ENCODE data around the gene OR5C1. TPM values are rescaled to one million over a fixed set of nuclear protein-coding genes. Genes with fewer than 3 reads are reported as not detected.

The OR5C1 gene
- total RNA-seq, 1 donor from 2014 or later, result not detected

DNA sequence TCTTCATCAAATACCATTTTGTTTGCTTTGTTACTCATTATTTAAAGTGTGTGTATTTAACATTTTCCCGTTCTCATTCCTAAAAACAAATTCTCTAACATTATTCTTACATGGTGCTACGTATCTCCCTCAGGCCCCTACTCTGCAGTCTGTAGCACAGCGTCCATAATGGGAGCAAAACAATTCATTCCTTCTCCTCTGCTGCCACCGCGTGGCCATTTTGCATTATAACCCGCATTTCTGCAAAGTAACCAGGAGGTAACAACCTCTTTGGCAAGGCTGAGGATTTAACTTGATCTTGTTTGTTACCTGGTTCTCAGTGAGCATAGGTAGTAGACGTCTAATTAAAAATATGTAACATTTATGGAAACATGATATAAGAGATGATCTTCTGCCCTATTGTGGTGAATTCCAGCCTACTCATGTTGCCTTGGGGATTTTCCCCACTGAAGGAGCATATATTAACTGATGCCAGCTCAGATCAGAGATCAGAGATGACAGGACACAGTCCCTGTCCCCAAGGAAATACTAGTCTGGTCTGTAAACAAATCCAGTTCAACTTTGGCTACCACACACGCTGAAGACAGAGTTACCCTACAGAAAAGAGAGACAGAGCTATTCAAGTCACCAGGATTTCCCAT is 21.7 kb downstream of the OR5C1 start:
- Mint-ChIP-seq H3K27ac (ENCODE audit: unreplicated experiment) (no peak overlapping the region), H3K4me1 (ENCODE audit: unreplicated experiment) (no peaks in the 10 kb centered on the region), H3K36me3 (ENCODE audit: unreplicated experiment) (peaks cover 6% of the 10 kb centered on the region), H3K27me3 (ENCODE audit: unreplicated experiment) (no peaks in the 10 kb centered on the region), H3K9me3 (ENCODE audit: unreplicated experiment) (no peaks in the 10 kb centered on the region), H3K4me3 (ENCODE audit: unreplicated experiment) (no peak overlapping the region)
- peak; percentile 86 for TF ChIP-seq CTCF (IDR thresholded peaks at IDR 0.05)
- no peak for DNase-seq (ENCODE audit: extremely low spot score, unreplicated experiment)

DNA sequence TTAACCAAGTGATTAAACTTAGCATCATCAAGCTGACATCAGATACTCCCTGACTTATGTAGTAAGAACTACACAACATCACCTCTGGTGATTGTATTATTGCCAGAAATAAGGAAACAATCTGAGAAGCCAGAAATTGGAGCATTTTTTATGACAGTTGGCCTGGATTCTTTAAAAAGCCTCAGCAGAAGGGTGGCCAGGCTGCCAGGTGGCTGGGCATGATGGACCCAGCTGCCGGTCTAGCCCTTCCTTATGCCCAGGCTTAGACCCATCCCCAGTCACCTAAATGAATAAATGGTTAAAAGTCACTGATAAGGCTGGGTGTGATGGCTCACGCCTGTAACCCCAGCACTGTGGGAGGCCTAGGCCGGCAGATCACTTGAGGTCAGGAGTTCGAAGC is 24.0 kb downstream of the OR5C1 start:
- DNase-seq (ENCODE audit: extremely low spot score, unreplicated experiment), result no peak

DNA sequence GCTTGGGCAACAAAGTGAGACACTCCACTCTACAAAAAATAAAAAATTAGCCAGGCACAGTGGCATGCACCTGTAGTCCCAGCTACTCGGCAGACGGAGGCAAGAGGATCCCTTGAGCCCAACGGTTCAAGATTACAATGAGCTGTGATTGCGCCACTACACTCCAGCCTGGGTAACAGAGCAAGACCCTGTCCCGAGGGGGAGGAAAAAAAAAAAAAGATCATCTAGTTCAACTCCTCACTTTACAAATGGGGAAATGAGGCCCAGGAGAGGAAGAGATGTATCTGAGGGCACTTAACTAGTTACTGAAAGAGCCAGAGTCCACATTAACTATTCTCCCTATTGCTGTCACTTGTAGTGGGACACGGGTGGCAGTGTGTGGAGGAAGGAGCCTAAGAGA is 25.8 kb downstream of the OR5C1 start:
- no peak overlapping the region for H3K4me3 Mint-ChIP-seq (ENCODE audit: unreplicated experiment)
- H3K36me3 Mint-ChIP-seq (ENCODE audit: unreplicated experiment), result peaks cover 19% of the 10 kb centered on the region
- H3K27me3 Mint-ChIP-seq (ENCODE audit: unreplicated experiment), result no peaks in the 10 kb centered on the region
- no peak for DNase-seq (ENCODE audit: extremely low spot score, unreplicated experiment)
- no peak overlapping the region for H3K27ac Mint-ChIP-seq (ENCODE audit: unreplicated experiment)
- H3K4me1 Mint-ChIP-seq (ENCODE audit: unreplicated experiment), result peaks cover 7% of the 10 kb centered on the region
- no peaks in the 10 kb centered on the region for H3K9me3 Mint-ChIP-seq (ENCODE audit: unreplicated experiment)
- no peak for TF ChIP-seq CTCF (IDR thresholded peaks at IDR 0.05)

More for the DNA sequence above, 24.0 kb downstream of the OR5C1 start:
- Mint-ChIP-seq H3K27me3 (ENCODE audit: unreplicated experiment) (no peaks in the 10 kb centered on the region), H3K9me3 (ENCODE audit: unreplicated experiment) (no peaks in the 10 kb centered on the region), H3K4me1 (ENCODE audit: unreplicated experiment) (peaks cover 2% of the 10 kb centered on the region), H3K36me3 (ENCODE audit: unreplicated experiment) (peaks cover 14% of the 10 kb centered on the region), H3K27ac (ENCODE audit: unreplicated experiment) (no peak overlapping the region), H3K4me3 (ENCODE audit: unreplicated experiment) (no peak overlapping the region)
- no peak for TF ChIP-seq CTCF (IDR thresholded peaks at IDR 0.05)

DNA sequence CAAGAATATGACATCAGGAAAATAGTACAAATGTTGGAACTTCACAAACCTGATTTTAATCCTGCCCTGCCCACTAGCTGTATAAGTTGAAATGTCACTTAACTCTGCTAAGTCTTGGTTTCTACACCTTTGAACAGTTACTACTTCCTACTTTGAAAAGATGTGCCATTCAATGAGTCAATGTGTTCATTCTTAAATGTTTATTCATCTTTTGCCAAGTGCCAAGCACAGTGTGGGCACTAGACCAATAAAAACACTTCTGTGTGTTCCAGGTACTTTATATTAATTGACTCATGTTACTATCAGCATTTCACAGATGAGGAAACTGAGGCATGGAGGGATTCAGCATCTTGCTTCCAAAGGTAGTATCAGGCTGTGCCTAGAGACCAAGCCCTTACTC is 26.8 kb downstream of the OR5C1 start:
- peaks cover 16% of the 10 kb centered on the region for H3K4me1 Mint-ChIP-seq (ENCODE audit: unreplicated experiment)
- peaks cover 24% of the 10 kb centered on the region for H3K36me3 Mint-ChIP-seq (ENCODE audit: unreplicated experiment)
- H3K27me3 Mint-ChIP-seq (ENCODE audit: unreplicated experiment), result no peaks in the 10 kb centered on the region
- TF ChIP-seq CTCF (IDR thresholded peaks at IDR 0.05), result no peak
- no peak overlapping the region for H3K27ac Mint-ChIP-seq (ENCODE audit: unreplicated experiment)
- no peaks in the 10 kb centered on the region for H3K9me3 Mint-ChIP-seq (ENCODE audit: unreplicated experiment)
- no peak for DNase-seq (ENCODE audit: extremely low spot score, unreplicated experiment)
- no peak overlapping the region for H3K4me3 Mint-ChIP-seq (ENCODE audit: unreplicated experiment)

- Mint-ChIP-seq H3K27me3 (ENCODE audit: unreplicated experiment) (no peaks in the 10 kb centered on the region), H3K4me3 (ENCODE audit: unreplicated experiment) (no peak overlapping the region), H3K4me1 (ENCODE audit: unreplicated experiment) (peaks cover 19% of the 10 kb centered on the region), H3K27ac (ENCODE audit: unreplicated experiment) (peak overlapping the region; percentile 51), H3K9me3 (ENCODE audit: unreplicated experiment) (no peaks in the 10 kb centered on the region), H3K36me3 (ENCODE audit: unreplicated experiment) (peaks cover 27% of the 10 kb centered on the region)
- DNase-seq (ENCODE audit: extremely low spot score, unreplicated experiment), result no peak
- TF ChIP-seq CTCF (IDR thresholded peaks at IDR 0.05), result no peak
Measured at GRCh38 chr9:122816163-122816867, 27.6 kb downstream of the OR5C1 start.

Data from osteocyte (in vitro differentiated cells).